HepG2 (cell line): ENCODE data around the gene TMX4. TPM values are rescaled to one million over a fixed set of nuclear protein-coding genes. Genes with fewer than 3 reads are reported as not detected.

ENCODE experiments used
- ATF4 ChIP-seq, 2 experiments: fragments of 450-650 bp in 1 of 2; sonication (generic) in 1 of 2; formaldehyde crosslinking; IDR thresholded peaks; 2 replicates each; pipeline versions ENCODE4 v1.5.0 to v1.8.0; 2020 to 2022; ENCODE audit warnings: mild to moderate bottlenecking in 1 of 2, missing genetic modification reagents in 1 of 2
- EED ChIP-seq: sonication (generic); formaldehyde crosslinking; IDR thresholded peaks from 2 replicates; pipeline ENCODE4 v1.5.0; 2020; ENCODE audit warnings: mild to moderate bottlenecking, missing genetic modification reagents
- GFI1 ChIP-seq: sonication (generic); formaldehyde crosslinking; IDR thresholded peaks from 2 replicates; pipeline ENCODE4 v1.5.0; 2020; ENCODE audit warnings: missing genetic modification reagents, mild to moderate bottlenecking, borderline replicate concordance
- HIVEP1 ChIP-seq: sonication (generic); formaldehyde crosslinking; IDR thresholded peaks from 2 replicates; pipeline ENCODE4 v1.4.0; 2020; ENCODE audit warnings: mild to moderate bottlenecking, missing genetic modification reagents
- ISL2 ChIP-seq: sonication (generic); formaldehyde crosslinking; IDR thresholded peaks from 2 replicates; pipeline ENCODE4 v1.5.0; 2020; ENCODE audit warnings: missing genetic modification reagents
- KLF13 ChIP-seq: sonication (generic); formaldehyde crosslinking; IDR thresholded peaks from 2 replicates; pipeline ENCODE4 v1.4.0; 2020; ENCODE audit warnings: mild to moderate bottlenecking, missing genetic modification reagents
- MAFF ChIP-seq: IDR thresholded peaks from 2 replicates; pipeline ENCODE4 v1.6.1; 2011; ENCODE audit warnings: low read depth, low read length, improper control_type of control experiment
- MNT ChIP-seq: fragments of 450-650 bp; IDR thresholded peaks from 2 replicates; pipeline ENCODE4 v1.6.1; 2016
- PBX3 ChIP-seq: sonication (generic); formaldehyde crosslinking; IDR thresholded peaks from 2 replicates; pipeline ENCODE4 v1.8.1; 2023; ENCODE audit warnings: missing genetic modification reagents, inconsistent platforms, borderline replicate concordance
- PCBP1 ChIP-seq: fragments of 200-400 bp; formaldehyde crosslinking; IDR thresholded peaks from 2 replicates; pipeline ENCODE4 v1.6.1; 2017; ENCODE audit warnings: mild to moderate bottlenecking, low read depth, low read length, borderline replicate concordance
- ZNF558 ChIP-seq: sonication (generic); formaldehyde crosslinking; IDR thresholded peaks from 2 replicates; pipeline ENCODE4 v1.9.0; 2022; ENCODE audit warnings: mild to moderate bottlenecking, missing genetic modification reagents, borderline replicate concordance
- ZNF609 ChIP-seq: sonication (generic); formaldehyde crosslinking; IDR thresholded peaks from 2 replicates; pipeline ENCODE4 v1.4.0; 2020; ENCODE audit warnings: mild to moderate bottlenecking, missing genetic modification reagents, borderline replicate concordance
- ZNF639 ChIP-seq: conservative IDR thresholded peaks from 2 replicates; pipeline ENCODE4 v1.6.1; 2018; ENCODE audit warnings: missing genetic modification reagents
- ZNF841 ChIP-seq: sonication (generic); formaldehyde crosslinking; IDR thresholded peaks from 2 replicates; pipeline ENCODE4 v1.8.1; 2023; ENCODE audit warnings: missing genetic modification reagents, borderline replicate concordance
- polyA plus RNA-seq, 8 experiments: library from polyadenylated mRNA; depleted of rRNA in 3 of 8; stranded (reverse) in 7 of 8; unstranded in 1 of 8; fragments of >200 nt; fragmentation: Illumina TruSeq in 4 of 8; extraction: Trizol in 4 of 8; gene quantifications; 2 replicates each; pipeline versions ENCODE4 v1.2.1 to v1.2.3, GENCODE V29; 2011 to 2016; ENCODE audit warnings: low read depth in 4 of 8, missing spikeins in 1 of 8, mixed read lengths in 1 of 8; ENCODE audit not compliant: insufficient read depth in 1 of 8
- total RNA-seq, 5 experiments: library from RNA; depleted of rRNA; stranded (reverse); fragments of >200 nt; fragmentation: Illumina TruSeq; extraction: Trizol; gene quantifications; 2 replicates each; pipeline ENCODE4 v1.2.3, GENCODE V29; 2016; ENCODE audit warnings: low read depth in 1 of 5

TMX4 gene
- total and polyA plus RNA-seq, 2 of the 13 experiments (the other 11 are each of a cell fraction or from before 2014, with no cell fraction given): 7.6 to 21.4 TPM

GRCh38 chr20:8019246-8019997, at the start of gene TMX4 (continued):
- TF ChIP-seq GFI1 (CRISPR knock-in tag) (peak; percentile 79; the same call in 1 of the 2 replicates), EED (CRISPR knock-in tag) (peak; percentile 95), ZNF558 (CRISPR knock-in tag) (no peak), ZNF639 (CRISPR knock-in tag) (peak; percentile 80), PBX3 (CRISPR knock-in tag) (peak; percentile 62), HIVEP1 (CRISPR knock-in tag) (peak; percentile 76; the same call in 1 of the 2 replicates), MAFF (no peak), ZNF841 (CRISPR knock-in tag) (no peak), KLF13 (CRISPR knock-in tag) (0 out of 2 replicates have a peak, but pooled peaks have one; percentile 77), MNT (peak; percentile 69), ISL2 (CRISPR knock-in tag) (peak; percentile 80), ZNF609 (CRISPR knock-in tag) (no peak), ATF4 (CRISPR knock-in tag; IDR thresholded peaks at IDR 0.05) (peak in 1 of 2 experiments; percentile 92; a peak in 2 of 4 replicates), PCBP1 (no peak)
